Neuronal stem cell (in vitro differentiated cells): ENCODE data around the gene IFITM10.

Experiments used
- DNase-seq: peaks from one replicate; pipeline ENCODE4 v3.0.0-alpha.2; 2013; ENCODE audit warnings: low spot score
- H2AFZ ChIP-seq: one replicate; pipeline ENCODE4 v1.6.1; 2013; ENCODE audit warnings: mild to moderate bottlenecking, low read length, inconsistent platforms
- H2AK5ac ChIP-seq: 2 replicates; pipeline ENCODE4 v1.6.1; 2013; ENCODE audit warnings: low read depth, mild to moderate bottlenecking, inconsistent platforms, low read length, moderate library complexity, mixed read lengths
- H2BK120ac ChIP-seq: 2 replicates; pipeline ENCODE4 v1.6.1; 2013; ENCODE audit warnings: low read depth, mild to moderate bottlenecking, inconsistent platforms, low read length, moderate library complexity, mixed read lengths
- H2BK12ac ChIP-seq: one replicate; pipeline ENCODE4 v1.6.1; 2013; ENCODE audit warnings: low read length, inconsistent platforms
- H2BK15ac ChIP-seq: 2 replicates; pipeline ENCODE4 v1.6.1; 2013; ENCODE audit warnings: mild to moderate bottlenecking, low read length, inconsistent platforms, mixed read lengths
- H2BK5ac ChIP-seq: one replicate; pipeline ENCODE4 v1.6.1; 2013; ENCODE audit warnings: inconsistent platforms, mild to moderate bottlenecking, low read length, moderate library complexity
- H3K14ac ChIP-seq: one replicate; pipeline ENCODE4 v1.6.1; 2013; ENCODE audit warnings: low read length, inconsistent platforms
- H3K18ac ChIP-seq: 2 replicates; pipeline ENCODE4 v1.6.1; 2013; ENCODE audit warnings: low read length, inconsistent platforms
- H3K23ac ChIP-seq: 2 replicates; pipeline ENCODE4 v1.6.1; 2013; ENCODE audit warnings: low read depth, mild to moderate bottlenecking, mixed read lengths, low read length, inconsistent platforms; ENCODE audit not compliant: poor library complexity
- H3K27ac ChIP-seq: replicated peaks from 3 replicates; pipeline ENCODE4 v1.5.1; 2013; ENCODE audit warnings: low read length, inconsistent platforms
- H3K27me3 ChIP-seq, 3 experiments: 2 replicates each; pipeline ENCODE4 v1.6.1; 2013; ENCODE audit warnings: low read length in 3 of 3, mild to moderate bottlenecking in 2 of 3, inconsistent platforms in 1 of 3, low read depth in 1 of 3, mixed read lengths in 1 of 3, moderate library complexity in 1 of 3; ENCODE audit not compliant: control insufficient read depth in 3 of 3, insufficient read depth in 3 of 3
- H3K36me3 ChIP-seq, 2 donors: replicated peaks in 1 of 2; 2 replicates each; pipeline ENCODE4 v1.6.1; 2013; ENCODE audit warnings: low read length in 2 of 2; ENCODE audit not compliant: control insufficient read depth in 2 of 2, insufficient read depth in 2 of 2
- H3K4ac ChIP-seq: 2 replicates; pipeline ENCODE4 v1.6.1; 2013; ENCODE audit warnings: inconsistent platforms, mild to moderate bottlenecking, low read length, moderate library complexity
- H3K4me1 ChIP-seq, 2 donors: 1 replicate in 1 of 2; 2 replicates in 1 of 2; pipeline ENCODE4 v1.6.1; 2013; ENCODE audit warnings: low read length in 2 of 2, low read depth in 1 of 2; ENCODE audit not compliant: control insufficient read depth in 2 of 2, insufficient read depth in 1 of 2
- H3K4me2 ChIP-seq: one replicate; pipeline ENCODE4 v1.6.1; 2013; ENCODE audit warnings: mild to moderate bottlenecking, low read length, inconsistent platforms; ENCODE audit not compliant: insufficient read depth, poor library complexity, severe bottlenecking
- H3K4me3 ChIP-seq, 2 donors: 2 replicates each; pipeline ENCODE4 v1.5.1; 2013; ENCODE audit warnings: low read length in 2 of 2, mild to moderate bottlenecking in 2 of 2, inconsistent platforms in 1 of 2, moderate library complexity in 1 of 2
- H3K79me1 ChIP-seq: one replicate; pipeline ENCODE4 v1.6.1; 2013; ENCODE audit warnings: low read depth, mild to moderate bottlenecking, inconsistent platforms, low read length, moderate library complexity
- H3K9ac ChIP-seq: one replicate; pipeline ENCODE4 v1.6.1; 2013; ENCODE audit warnings: mild to moderate bottlenecking, low read depth, low read length, inconsistent platforms; ENCODE audit not compliant: poor library complexity
- H3K9me3 ChIP-seq, 2 donors: replicated peaks in 1 of 2; 2 replicates each; pipeline versions ENCODE3 to v1.6.1; 2013; ENCODE audit warnings: low read length in 2 of 2, mild to moderate bottlenecking in 2 of 2, inconsistent platforms in 1 of 2, low read depth in 1 of 2, mixed read lengths in 1 of 2, moderate library complexity in 1 of 2; ENCODE audit not compliant: control insufficient read depth in 2 of 2, insufficient read depth in 1 of 2
- H4K8ac ChIP-seq: one replicate; pipeline ENCODE4 v1.6.1; 2013; ENCODE audit warnings: low read depth, mild to moderate bottlenecking, inconsistent platforms, low read length, moderate library complexity
- H4K91ac ChIP-seq: one replicate; pipeline ENCODE4 v1.6.1; 2013; ENCODE audit warnings: low read length, low read depth, mild to moderate bottlenecking, inconsistent platforms; ENCODE audit not compliant: poor library complexity
- WGBS, 2 donors: extraction: QIAGEN DNeasy Blood & Tissue Kit; methylation state at CpG; one replicate each; pipeline ENCODE4 v1.1.7; 2013; ENCODE audit warnings: missing lambda C conversion rate in 2 of 2, mixed read lengths in 1 of 2; ENCODE audit not compliant: insufficient read length in 2 of 2, insufficient replicate concordance in 1 of 2; ENCODE audit errors: extremely low coverage in 2 of 2; 5-methylcytosine and 5-hydroxymethylcytosine counted together

Gene IFITM10

GRCh38 chr11:1777737-1778136 is 27.3 kb upstream of the IFITM10 start:
- no peak for DNase-seq
- no peaks in the 10 kb centered on the region for H3K36me3 ChIP-seq
- H3K4me1 ChIP-seq, result peaks cover 5 to 10% of the 10 kb centered on the region in 2 donors
- peak overlapping the region; percentile 83 for H3K18ac ChIP-seq
- H2BK15ac ChIP-seq, result peak overlapping the region; percentile 94
- H2BK5ac ChIP-seq, result peak overlapping the region; percentile 48
- H2BK120ac ChIP-seq, result peak overlapping the region; percentile 17
- no peak overlapping the region for H4K91ac ChIP-seq
- H3K79me1 ChIP-seq, result peaks cover 4% of the 10 kb centered on the region
- WGBS, 2 donors, result no CpG with 5 or more reads among the region's 2 CpGs
- H2BK12ac ChIP-seq, result peak overlapping the region; percentile 73
- H2AFZ ChIP-seq, result no peak overlapping the region
- H3K14ac ChIP-seq, result no peak overlapping the region
- no peak overlapping the region for H3K4ac ChIP-seq
- H2AK5ac ChIP-seq, result peak overlapping the region; percentile 63
- H3K27ac ChIP-seq, result no peak overlapping the region
- H3K4me2 ChIP-seq, result no peak overlapping the region
- H3K23ac ChIP-seq, result peak overlapping the region; percentile 94
- H3K9ac ChIP-seq, result no peak overlapping the region
- no peak overlapping the region for H3K4me3 ChIP-seq
- H3K9me3 ChIP-seq, result peaks cover 3 to 5% of the 10 kb centered on the region in 2 donors
- no peak overlapping the region for H4K8ac ChIP-seq
- peaks cover 0 to 32% (median 0%) of the 10 kb centered on the region in 3 experiments for H3K27me3 ChIP-seq

GRCh38 chr11:1776944-1777715 is 26.7 kb upstream of the IFITM10 start:
- peak overlapping the region; percentile 73 for H2BK12ac ChIP-seq
- H3K4me3 ChIP-seq, result no peak overlapping the region
- no peak overlapping the region for H2BK15ac ChIP-seq
- H2AK5ac ChIP-seq, result peak overlapping the region; percentile 63
- no peak overlapping the region for H3K27ac ChIP-seq
- no peak overlapping the region for H3K9ac ChIP-seq
- no peak for DNase-seq
- H4K8ac ChIP-seq, result no peak overlapping the region
- peaks cover 10 to 14% of the 10 kb centered on the region in 2 donors for H3K4me1 ChIP-seq
- H3K36me3 ChIP-seq, result no peaks in the 10 kb centered on the region
- WGBS, 2 donors, result no CpG with 5 or more reads among the region's 5 CpGs
- H3K79me1 ChIP-seq, result peaks cover 3% of the 10 kb centered on the region
- peaks cover 3 to 5% of the 10 kb centered on the region in 2 donors for H3K9me3 ChIP-seq
- no peak overlapping the region for H2BK5ac ChIP-seq
- no peak overlapping the region for H3K14ac ChIP-seq
- no peak overlapping the region for H4K91ac ChIP-seq
- H2BK120ac ChIP-seq, result no peak overlapping the region
- H2AFZ ChIP-seq, result no peak overlapping the region
- peak overlapping the region; percentile 48 for H3K18ac ChIP-seq
- H3K4ac ChIP-seq, result no peak overlapping the region
- H3K4me2 ChIP-seq, result no peak overlapping the region
- no peak overlapping the region for H3K23ac ChIP-seq
- peaks cover 0 to 26% (median 0%) of the 10 kb centered on the region in 3 experiments for H3K27me3 ChIP-seq

GRCh38 chr11:1776331-1776851 is 26.0 kb upstream of the IFITM10 start:
- Histone ChIP-seq H3K4ac (no peak overlapping the region), H2AFZ (no peak overlapping the region), H4K91ac (no peak overlapping the region), H3K79me1 (peaks cover 2% of the 10 kb centered on the region), H3K4me3 (no peak overlapping the region), H2BK5ac (no peak overlapping the region), H3K27me3 (peaks cover 0 to 21% (median 0%) of the 10 kb centered on the region in 3 experiments), H2BK15ac (no peak overlapping the region), H3K14ac (no peak overlapping the region), H3K4me2 (no peak overlapping the region), H3K9me3 (peaks cover 3 to 5% of the 10 kb centered on the region in 2 donors), H3K27ac (no peak overlapping the region), H2AK5ac (no peak overlapping the region), H3K9ac (no peak overlapping the region), H2BK12ac (no peak overlapping the region), H3K36me3 (no peaks in the 10 kb centered on the region), H3K23ac (no peak overlapping the region), H3K4me1 (peaks cover 10 to 16% of the 10 kb centered on the region in 2 donors), H4K8ac (no peak overlapping the region), H2BK120ac (no peak overlapping the region), H3K18ac (no peak overlapping the region)
- DNase-seq, result no peak
- WGBS, 2 donors, result no CpG with 5 or more reads among the region's 11 CpGs

GRCh38 chr11:1774886-1775285 is 24.5 kb upstream of the IFITM10 start:
- Histone ChIP-seq H2BK120ac (no peak overlapping the region), H2AFZ (no peak overlapping the region), H3K9me3 (peaks cover 3 to 6% of the 10 kb centered on the region in 2 donors), H4K8ac (no peak overlapping the region), H3K27ac (no peak overlapping the region), H3K4me3 (no peak overlapping the region), H3K27me3 (peaks cover 0 to 7% (median 0%) of the 10 kb centered on the region in 3 experiments), H2BK12ac (no peak overlapping the region), H3K9ac (no peak overlapping the region), H3K4me1 (peaks cover 10 to 16% of the 10 kb centered on the region in 2 donors), H2BK15ac (no peak overlapping the region), H2AK5ac (no peak overlapping the region), H2BK5ac (no peak overlapping the region), H3K23ac (no peak overlapping the region), H3K36me3 (no peaks in the 10 kb centered on the region), H3K14ac (no peak overlapping the region), H4K91ac (peak overlapping the region; percentile 1), H3K79me1 (peaks cover 1% of the 10 kb centered on the region), H3K4me2 (no peak overlapping the region), H3K4ac (no peak overlapping the region), H3K18ac (peak overlapping the region; percentile 38)
- WGBS, 2 donors, result no CpG with 5 or more reads among the region's 12 CpGs
- DNase-seq, result no peak
